Fibroblast of skin of right quadriceps (primary cell): ENCODE results near the gene TENM4.
A peak's percentile ranks its signal among the peaks of the same experiment; 100 is the strongest.

Experiments used
- DNase-seq: peaks from one replicate; pipeline ENCODE4 v3.0.0-alpha.2; 2013

The TENM4 gene

GRCh38 chr11:78662811-78663210 is 778.0 kb downstream of the TENM4 start:
- DNase-seq, result no peak

DNA sequence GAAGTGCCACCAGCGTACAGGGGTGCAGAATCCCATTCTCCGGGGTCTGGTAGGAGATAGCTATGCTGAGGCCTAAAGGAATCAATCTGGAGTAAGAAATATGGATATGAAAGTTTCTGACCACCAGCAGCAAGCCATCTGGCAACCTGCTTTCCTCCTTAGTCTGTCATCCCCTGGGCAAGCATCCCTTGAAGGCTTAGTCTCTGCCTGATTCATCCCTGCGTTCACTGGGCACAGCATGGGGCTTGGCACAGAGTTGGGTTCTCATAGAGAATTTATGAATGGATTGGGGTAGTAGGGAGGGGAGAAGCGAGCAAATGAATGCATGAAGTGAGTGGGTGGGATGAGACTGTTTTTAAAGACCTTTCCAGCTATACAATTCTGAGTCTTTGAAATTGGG is 780.4 kb downstream of the TENM4 start:
- DNase-seq, result peak; percentile 15

DNA sequence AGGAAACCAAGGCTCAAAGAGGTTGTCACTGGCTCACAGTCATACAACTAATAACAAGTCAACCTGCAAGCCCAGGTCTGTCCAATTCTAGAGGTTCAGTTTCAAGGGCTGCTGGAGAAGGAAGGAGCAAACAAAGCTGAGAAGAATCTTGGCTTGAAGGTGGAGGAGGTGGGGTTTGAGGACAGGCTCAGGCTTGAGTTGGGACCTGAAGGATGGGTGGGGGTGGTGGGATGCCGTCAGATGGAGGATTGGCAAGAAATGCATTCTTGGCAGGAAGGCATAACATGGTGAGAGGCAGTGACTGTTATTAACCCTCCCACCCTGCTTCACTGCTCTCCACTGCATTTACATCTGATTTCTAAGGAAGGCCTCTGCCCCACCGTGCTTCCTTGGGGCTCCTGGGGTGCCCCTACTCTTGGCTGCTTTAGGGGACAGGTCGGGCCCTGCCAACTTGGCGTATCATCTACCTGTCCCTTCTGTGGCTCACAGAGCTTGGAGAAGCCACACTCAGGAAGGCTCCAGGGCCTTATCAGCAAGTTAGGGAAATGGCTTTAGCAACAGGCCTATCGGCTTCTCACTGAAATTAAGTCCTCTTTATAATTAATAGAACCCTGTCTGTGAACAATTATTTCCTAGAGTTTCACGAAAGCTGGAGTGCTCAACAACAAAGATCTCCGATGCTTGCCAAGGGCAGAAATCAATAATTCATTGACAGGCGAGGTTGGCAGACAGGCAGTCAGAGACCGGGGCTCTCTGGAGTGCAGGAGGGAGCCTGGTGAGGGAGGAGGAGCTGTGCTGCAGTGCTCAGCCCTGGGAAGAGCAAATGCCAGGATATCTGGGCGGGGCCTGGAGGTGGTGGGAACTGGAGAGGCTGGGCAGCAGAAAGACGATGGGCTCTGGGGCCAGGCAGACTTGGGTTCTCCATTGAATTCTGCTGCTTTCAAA is 781.2 kb downstream of the TENM4 start:
- DNase-seq, result no peak

- DNase-seq, result no peak
Observed at GRCh38 chr11:78657968-78658839, 782.6 kb downstream of the TENM4 start.

- no peak for DNase-seq
Observed at GRCh38 chr11:78657441-78657840, 783.4 kb downstream of the TENM4 start.

- DNase-seq, result no peak
Observed at GRCh38 chr11:78656984-78657383, 783.8 kb downstream of the TENM4 start.

GRCh38 chr11:78656327-78656726 is 784.5 kb downstream of the TENM4 start:
- DNase-seq, result no peak

- no peak for DNase-seq
Observed at GRCh38 chr11:78655561-78655960, 785.3 kb downstream of the TENM4 start.

DNA sequence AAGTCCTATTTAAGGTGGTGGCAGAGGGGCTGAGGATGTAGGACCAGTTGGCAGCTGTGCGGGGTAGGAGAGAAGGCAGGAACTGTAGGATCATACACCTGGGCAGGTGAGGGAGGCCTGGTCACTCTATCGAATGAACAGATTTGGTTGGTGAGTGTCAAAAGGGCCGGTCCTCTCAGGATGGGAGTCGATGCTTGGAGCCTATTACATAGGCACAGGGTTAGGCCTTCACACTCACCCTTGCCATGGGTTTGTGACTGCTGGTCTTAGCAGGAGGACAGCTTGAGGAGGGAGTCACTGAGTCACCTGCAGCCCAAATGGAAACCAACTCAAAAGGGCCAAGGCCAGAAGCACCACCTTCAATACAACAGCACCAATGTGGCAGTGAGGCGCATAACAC is 786.0 kb downstream of the TENM4 start:
- DNase-seq, result no peak

- DNase-seq, result no peak
Observed at GRCh38 chr11:78654071-78654470, 786.8 kb downstream of the TENM4 start.

DNA sequence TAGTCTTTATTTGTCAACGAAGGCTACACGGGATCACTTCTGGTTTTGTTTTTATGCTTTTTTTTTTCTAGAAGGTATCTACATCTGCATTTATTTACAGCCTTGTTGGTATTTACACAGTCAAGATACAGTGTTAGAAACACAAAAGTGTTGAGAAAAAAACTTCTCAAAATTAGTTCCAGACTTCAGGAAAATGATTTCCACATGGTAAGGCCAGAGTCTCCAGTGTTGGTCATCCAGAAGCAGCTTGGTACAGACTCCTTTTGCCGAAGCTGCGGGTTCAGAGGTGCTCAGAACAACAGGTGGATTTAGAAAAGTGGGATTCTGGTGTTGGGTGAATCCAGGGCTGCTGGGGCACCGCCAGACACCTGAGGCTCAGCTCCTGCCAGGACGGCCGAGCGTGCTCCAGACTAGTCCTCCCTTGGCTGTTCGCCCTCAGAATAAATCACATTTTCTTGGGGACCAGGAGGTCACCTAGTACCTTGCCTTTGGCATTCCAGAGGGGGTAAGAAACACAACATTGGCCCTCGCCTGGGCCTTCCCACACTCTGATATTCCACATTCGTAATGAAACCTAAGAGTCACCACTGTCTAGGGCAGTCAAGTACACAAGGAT is 787.4 kb downstream of the TENM4 start:
- no peak for DNase-seq

- no peak for DNase-seq
Observed at GRCh38 chr11:78652843-78653239, 788.0 kb downstream of the TENM4 start.

DNA sequence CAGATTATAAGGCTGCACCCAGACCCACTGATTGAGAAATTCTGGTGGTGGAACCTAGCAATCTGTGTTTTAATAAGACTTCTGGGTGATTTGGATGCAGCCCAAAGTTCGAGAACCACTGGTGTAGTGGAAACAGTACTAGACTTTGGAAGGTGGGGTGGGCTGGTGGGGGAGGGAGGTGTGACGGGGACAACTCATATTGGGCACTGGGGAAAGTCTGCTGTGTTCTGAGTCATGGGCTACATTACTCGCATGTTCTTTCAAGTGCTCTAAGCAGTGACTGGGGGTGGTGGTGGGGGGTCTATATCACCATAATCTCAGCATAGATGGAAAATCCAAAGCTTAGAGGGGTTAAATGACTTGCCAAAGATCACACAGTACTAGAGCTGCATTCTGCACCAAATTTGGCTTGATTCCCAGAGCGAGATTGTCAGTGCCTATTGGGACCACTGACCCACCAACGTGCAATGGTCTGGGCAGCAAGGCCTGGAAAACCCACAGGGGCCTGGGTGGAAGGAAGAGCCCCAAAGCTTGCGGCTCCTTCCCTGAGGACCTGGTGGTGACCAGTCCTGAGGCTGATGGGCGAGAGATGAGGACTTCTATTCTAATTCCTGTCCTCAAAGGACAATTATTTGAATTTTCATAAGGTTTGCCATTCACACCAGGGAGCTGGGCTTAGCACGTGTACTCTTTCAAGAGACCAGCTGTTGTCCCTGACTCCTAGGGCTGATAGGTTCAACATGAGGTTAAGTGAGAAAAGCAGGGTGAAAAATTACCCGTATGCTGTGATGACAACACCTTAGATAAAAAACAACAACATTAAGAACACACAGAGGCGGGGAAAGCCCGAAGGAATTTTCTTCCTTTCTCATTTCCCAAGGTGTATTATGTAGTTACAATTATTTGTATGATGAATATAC is 788.6 kb downstream of the TENM4 start:
- no peak for DNase-seq

- peak; percentile 23 for DNase-seq
Observed at GRCh38 chr11:78651136-78651775, 789.6 kb downstream of the TENM4 start.

DNA sequence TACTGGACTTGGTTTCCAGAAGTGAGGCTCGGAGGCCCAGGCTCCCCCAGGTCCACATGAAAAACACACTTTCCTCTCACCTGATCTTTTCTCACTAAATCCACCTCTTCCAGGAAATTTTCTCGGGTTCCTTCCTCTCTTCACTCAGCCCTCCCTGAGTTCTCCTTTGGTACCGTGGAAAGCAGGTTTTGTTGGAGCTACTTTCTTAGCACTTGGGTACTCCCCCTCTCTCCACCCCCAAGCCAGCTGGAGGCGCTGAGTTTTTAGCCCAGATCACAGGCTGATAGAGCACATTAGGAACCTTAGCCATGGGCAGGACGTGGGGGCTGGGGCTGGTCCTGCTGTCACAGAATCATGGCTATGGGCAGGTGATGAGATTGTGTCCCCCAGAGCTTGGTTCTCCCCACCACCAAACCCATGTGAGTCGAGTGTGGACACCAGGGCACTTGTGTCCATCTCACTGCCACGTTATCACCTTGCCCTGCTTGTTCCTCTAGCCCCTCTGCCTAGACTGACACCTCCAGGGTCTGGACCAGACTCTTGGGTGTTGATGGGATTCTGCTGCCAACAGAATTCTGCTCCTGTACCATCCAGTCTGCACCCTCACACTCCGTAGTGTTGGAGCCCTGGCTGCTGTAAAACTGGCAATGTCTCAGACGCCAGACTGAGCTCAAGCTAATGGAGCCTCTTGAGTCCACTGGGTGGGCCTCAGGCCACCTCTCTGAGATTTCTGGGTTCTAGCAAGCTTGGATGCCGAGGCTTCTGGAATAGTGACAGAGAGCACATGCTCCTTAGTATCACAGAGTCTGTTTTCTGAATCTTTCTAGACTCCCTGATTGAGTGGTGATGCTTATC is 791.2 kb downstream of the TENM4 start:
- DNase-seq, result no peak

DNA sequence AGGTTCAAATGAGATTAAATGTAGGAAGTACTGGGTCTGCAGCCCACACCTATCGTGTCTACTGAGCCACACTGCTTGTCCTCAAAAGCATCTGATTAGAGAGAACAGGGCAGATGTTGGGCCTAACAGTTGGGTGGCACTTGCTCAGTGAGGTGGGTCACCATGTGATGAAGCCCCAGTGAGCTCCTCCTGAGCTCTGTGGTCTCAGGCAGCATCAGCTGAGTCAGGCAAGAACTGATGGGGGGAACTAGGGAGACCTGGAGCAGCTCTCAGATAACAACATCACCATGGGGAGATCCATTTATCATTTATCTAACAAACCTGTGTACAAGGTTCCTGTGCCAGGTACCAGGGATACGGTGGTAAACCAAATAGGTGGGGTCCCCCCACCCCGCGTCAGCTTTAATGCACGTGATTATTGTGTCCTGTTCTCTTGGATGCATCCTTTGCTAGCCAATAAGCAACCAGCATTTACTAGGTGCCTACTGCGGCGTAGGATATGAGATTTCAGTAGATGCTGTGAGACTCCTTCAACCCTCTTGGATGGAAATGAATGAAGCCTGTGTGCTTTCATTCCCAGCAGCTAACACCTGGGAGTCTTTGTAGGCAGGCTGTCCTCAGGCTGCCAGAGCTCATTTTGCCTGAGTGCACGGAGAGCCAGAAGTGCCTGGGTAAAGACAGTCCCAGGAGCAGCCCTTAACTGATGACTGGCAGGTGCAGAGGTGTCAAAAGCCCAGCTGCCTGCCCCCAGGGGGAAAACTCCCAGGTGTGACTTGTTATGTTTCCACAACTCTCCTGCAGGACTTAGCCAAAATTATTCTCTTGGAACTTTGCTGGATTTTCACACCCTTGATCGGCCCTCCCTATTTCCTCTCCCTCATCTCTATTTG is 792.6 kb downstream of the TENM4 start:
- no peak for DNase-seq

DNA sequence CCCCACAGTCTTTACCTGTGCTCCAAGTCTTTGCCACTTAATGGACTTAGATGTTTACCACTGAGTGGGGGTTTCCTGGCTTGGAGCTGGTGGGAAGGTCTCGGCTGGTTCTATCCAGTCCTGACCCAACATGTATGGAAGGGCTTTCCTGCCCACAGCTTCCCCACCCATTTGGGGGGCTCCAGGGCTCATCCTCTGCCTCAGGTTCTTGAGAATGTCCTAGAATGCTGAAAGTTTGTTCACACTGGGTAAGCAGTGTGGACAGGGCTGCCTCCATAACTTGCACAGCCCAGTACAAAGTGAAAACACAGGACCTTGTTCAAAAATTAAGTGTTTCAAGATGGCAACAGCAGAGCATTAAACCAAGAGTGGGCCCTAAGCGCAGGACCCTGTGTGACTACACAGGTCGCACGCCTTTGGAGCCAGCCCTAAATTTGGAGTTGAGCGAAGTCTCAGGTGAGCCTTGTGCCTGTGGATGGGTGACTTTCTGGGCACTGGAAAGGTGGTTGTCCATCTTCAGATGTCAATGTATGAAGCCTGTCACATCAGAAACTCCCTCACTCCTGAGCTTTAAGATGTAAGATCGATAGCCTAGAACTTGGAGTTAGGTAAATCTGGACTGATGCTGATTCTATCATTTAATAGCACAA is 793.4 kb downstream of the TENM4 start:
- DNase-seq, result no peak

DNA sequence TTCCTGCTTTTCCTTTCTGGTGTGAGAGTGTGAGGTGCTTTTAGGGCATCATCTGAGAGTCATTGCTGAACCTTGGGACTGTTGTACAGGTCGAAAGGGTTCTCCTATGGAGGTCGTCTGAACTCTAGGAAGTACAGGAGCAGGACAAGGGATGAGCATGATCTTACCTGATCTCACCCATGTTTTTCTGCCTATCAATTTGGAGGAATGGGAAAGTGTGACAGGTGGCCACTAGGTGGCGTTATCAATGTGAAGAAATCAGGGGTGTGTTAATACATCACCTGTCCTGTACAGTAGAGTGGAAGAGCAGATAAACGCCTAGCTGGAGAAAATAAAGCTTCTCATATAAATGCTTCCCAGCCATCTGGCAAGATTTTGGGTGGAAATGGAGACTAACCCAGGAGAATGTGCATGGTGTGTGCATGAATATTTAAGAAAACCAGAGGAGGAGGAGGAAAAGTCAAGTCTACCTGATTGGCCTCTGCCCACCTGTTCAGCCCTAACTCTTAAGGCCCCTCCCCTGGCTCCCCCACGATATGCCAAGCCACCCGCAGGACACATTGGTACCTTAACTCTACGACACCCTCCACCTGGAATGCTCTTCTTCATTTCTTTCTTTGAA is 794.2 kb downstream of the TENM4 start:
- peak; percentile 38 for DNase-seq
